ENCODE data around the gene PROSER3.
"Not testable (repeated sequence)": the region's sequence is repeated elsewhere in the genome, so short reads cannot be mapped to it uniquely, and the experiment has no call there.

Gene PROSER3

DNA sequence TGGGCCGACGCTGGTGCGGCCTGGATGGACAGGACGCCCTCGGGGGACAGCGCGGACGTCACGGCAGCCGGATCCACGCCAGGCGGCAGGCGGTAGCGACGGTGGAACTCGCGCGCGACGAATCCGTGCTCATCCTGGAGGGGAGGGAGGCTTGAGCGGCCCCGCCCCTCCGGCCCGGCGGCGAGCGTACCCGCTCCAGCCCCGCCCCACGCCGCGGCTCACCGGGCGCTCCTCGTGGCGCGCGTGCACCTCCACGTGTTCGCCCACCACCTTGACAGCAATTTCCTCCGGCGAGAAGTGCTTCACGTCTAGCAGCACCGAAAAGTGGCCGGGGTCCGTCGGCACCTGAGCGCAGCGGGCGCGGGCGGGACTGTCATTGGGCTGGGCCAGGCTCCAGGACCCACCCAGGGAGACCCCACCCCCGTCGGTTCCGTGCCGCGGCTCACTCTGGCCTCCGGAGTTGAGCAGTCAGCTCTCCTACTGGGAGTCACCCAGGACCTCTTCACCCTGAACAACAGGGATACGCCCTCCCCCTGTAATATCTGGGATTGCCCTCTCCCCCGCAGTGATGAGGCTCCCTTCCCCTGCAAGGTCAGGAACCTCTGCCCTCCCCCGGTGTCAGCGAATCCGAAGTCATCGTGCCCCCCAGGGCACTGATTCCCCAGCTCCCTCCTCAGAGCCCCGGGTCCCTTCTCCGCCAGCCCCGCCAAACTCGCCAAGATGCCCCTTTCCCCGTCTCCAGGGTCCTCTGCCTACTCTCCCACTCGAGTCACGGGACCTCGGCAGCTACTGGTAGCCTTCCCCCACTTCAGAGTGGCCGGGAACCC, 2.2 kb upstream of the PROSER3 start:
- DNase-seq = peak; percentile 62 to 68

- no peak for DNase-seq
Measured at GRCh38 chr19:35756377-35757230, 1.4 kb upstream of the PROSER3 start, which contains the start of gene HSPB6. Gene HSPB6 (minus strand): TSS chr19:35757029. CDS start chr19:35757008, 21 bp downstream.

DNA sequence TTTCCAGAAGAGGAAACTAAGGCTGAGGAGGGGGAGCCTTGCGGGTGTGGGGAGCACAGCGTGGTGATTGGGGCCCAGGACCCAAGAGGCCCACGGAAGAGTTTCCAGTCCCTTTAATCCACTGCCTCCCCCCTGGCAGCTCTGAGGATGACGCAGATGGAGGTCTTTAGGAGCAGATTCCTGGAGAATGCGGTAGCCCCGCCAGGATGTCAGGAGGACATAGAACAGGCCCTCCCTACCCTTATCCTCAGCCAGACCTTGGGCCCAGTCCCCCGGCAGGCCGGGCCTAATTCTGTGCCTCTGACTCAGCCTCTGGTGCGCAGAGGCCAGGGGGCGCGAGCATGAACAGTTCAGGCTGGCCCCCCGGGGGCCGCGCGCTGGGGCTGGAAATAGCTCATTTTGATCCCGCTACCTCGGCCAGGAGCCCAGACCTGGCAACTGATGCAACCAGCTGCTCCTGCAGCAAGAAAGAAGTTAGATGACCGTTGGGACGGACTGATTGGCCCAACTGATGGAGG, 686 bp upstream of the PROSER3 start:
- no peak for DNase-seq

DNA sequence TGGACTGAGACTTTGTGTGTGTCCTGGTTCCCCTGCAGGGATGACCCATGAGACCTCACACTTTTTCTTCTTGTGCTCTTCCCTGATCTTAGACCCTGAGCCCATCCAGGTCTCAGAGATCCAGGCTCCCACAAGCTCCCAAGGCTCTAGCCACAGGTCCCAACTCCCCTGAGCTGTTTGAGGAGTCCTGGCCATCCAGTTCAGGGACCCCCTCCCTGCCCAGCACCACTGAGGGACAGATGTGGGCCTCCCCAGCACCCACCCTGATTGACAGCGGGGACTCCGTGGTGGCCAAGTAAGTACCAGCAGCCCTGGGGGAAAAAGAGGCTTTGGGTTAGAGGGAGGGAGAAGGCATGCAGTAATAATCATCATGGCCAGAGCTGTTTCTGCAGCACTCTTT, 1.7 kb downstream of the PROSER3 start:
- DNase-seq = no peak

DNA sequence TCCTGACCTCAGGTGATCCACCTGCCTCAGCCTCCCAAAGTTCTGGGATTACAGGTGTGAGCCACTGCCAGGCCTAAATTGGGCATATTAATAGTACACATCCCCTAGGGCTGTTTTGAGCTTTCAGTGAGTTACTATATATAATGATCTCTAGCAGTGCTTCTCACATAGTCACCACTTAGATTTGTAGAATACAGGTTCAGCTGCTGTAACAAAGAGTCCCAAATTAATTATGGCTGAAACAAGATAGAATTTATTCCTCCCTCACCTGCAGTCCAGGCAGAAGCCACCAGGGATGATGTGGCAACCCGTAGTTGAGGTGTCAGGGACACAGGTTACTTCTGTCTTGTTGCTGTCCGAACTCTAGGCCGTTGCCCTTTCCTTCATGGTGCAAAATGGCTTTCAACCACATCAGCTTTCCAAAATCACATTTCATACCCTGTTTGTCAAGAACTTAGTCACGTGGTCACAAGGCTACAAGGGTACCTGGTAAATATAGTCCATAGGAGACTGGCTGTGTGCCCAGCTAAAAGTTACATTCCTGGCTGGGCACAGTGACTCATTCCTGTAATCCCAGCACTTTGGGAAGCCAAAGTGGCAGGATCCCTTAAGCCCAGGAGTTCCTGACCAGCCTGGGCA, 2.9 kb downstream of the PROSER3 start:
- no peak for DNase-seq

DNA sequence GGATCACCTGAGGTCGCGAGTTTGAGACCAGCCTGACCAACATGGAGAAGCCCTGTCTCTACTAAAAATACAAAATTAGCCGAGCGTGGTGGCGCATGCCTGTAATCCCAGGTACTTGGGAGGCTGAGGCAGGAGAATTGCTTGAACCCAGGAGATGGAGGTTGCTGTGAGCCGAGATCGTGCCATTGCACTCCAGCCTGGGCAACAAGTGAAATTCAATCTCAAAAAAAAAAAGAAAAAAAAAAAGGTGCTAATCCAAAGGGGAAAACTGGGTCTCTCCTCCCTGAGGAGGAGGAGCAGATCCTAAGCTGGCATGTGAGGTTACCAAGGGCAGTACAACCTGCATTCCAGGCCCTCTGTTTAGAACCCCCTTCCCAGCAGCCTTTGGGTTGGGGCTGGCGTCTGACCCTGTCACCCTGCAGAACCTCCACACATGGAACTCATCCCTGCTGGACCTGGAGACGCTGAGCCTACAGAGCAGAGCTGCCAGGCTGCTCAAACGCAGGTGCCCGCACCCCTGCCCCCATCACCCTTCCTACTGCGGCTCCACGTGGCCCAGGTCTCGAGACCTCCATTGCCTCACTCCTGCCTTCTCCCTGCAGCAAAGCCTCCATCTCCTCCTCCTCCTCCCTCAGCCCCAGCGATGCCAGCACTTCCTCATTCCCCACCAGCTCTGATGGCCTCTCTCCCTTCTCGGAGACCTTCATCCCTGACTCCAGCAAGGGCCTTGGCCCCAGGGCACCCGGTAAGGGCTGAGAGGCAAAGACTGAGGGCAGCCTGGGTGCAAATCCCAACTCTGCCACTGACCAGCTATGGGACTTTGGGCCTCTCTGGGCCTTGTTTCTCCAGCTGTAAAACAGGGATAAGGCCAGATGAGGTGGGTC, 6.7 kb downstream of the PROSER3 start:
- no peak for DNase-seq

GRCh38 chr19:35766571-35767104, 8.7 kb downstream of the PROSER3 start:
- DNase-seq = no peak

DNA sequence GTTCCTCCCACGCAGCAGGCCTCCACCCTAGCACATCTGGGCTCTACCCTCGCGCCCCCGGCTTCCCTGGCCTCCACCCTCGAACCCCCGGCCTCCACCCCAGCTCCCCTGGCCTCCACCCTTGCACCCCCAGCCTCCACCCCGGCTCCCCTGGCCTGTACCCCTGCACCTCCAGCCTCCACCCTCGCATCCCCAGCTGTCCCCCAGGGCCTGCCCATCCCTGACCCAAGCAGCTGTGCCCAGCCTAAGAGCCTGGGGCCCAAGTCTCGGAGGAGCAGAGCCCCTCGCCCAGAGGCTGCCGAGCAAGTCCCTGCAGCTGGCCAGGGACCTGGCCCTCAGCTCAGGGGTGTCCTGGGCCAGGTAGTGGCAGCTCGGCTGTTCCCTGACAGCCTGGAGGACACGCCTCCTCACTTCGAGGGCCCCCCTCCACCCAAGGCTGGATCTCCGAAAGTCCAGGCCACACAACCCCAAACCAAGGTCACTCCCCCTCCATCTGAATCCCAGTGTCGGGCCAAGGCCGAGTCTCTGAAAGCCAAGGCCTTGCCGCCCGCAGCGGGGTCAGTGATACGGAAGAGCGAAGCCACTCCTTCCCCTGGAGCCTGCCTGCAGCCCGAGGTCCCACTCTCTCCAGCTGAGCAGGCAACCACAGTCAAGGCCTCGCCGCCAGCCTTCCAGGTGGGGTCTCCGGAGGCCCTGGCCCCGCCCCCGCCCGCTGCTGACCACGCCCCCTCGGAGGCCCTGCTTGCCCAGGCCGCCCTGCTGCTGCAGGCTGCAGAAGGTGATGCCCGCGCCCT, 9.5 kb downstream of the PROSER3 start:
- no peak for DNase-seq

DNA sequence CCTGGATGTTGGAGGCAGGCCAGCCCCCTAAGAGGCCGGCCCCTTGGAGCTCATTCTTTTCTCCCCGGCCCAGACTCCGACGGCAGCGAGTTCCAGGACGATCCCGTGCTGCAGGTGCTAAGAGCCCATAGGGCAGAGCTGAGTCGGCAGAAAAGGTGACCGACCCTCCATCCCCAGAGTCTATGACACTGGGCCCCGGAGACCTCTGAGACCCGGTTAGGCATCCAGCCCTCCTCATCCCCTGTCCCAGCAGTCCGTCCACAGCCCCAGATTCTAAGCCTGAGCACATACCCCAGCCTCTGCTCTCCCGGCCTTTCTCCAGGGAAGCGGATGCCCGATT, 10.1 kb downstream of the PROSER3 start:
- DNase-seq = no peak

DNA sequence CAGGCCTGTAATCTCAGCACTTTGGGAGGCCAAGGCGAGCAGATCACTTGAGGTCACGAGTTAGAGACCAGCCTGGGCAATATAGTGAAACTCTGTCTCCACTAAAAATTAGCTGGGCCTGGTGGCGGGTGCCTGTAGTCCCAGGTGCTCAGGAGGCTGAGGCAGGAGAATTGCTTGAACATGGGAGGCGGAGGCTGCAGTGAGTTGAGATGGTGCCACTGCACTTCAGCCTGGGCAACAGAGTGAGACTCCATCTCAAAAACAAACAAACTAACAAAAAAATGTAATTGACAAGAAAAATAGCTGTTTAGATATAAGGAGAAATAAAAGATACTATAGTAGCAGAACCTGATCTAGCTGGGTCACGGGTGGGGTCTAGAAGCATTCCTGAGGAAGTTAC, 14.4 kb downstream of the PROSER3 start:
- DNase-seq = not testable (repeated sequence)

DNA sequence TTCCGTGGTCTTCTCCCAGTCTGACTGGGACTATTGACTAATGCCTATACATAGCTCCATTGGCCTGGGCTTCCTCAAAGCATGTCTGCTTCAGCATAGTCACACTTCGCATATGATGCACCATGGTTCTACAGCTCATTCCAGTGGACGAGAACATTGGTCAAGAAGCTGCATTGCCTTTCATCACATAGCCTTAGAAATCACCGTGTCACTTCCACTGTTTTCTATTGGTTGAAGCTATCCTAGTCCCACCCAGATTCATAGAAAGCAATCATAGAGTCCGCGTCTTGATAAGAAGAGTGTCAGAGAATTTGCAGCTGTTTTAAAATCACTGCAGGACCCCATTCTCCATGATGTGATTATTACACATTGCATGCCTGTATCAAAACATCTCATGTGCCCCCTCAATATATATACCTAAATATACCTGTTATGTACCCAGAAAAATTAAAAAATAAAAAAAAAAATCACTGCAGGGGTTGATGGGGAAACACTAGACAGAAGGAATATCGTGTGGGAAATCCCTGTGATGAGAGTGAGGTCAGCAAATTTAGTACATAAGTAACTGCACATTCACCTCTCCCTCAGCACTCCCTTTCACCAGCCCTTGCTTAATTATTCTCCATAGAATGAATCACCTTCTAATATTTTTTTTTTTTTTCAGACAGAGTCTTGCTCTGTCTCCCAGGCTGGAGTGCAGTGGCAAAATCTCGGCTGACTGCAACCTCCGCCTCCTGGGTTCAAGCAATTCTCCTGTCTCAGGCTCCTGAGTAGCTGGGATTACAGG, 15.2 kb downstream of the PROSER3 start:
- DNase-seq = no peak

- DNase-seq = no peak
Measured at GRCh38 chr19:35774274-35775045, 16.5 kb downstream of the PROSER3 start.

- no peak for DNase-seq
Measured at GRCh38 chr19:35775046-35775297, 17.0 kb downstream of the PROSER3 start.

- peak; percentile 99 for DNase-seq
Measured at GRCh38 chr19:35775298-35776101, 17.5 kb downstream of the PROSER3 start, which contains the start of gene ARHGAP33. Gene ARHGAP33 (plus strand): TSS chr19:35775564. CDS start chr19:35775659, 95 bp downstream.

- DNase-seq = no peak
Measured at GRCh38 chr19:35776102-35776788, 18.3 kb downstream of the PROSER3 start.

- DNase-seq = no peak
Measured at GRCh38 chr19:35777086-35777841, 19.3 kb downstream of the PROSER3 start.

GRCh38 chr19:35777961-35778360, 20.0 kb downstream of the PROSER3 start:
- DNase-seq = no peak
